HepG2 (cell line): ENCODE measurements around the gene POLQ. TPM values are rescaled to one million over a fixed set of nuclear protein-coding genes. Genes with fewer than 3 reads are reported as not detected.
A peak's percentile ranks its signal among the peaks of the same experiment; 100 is the strongest.

ENCODE experiments used
- ATAC-seq: fragments of 200-7000 bp; cut with Tn5 transposase; 3 replicates; pipeline ENCODE4 v1.9.1; 2020; ENCODE audit warnings: mild to moderate bottlenecking, moderate library complexity
- BruUV-seq: library from RNA; stranded (reverse); fragments of 400-500 nt; replicated peaks from 2 replicates; lab custom pipeline; 2021; lab: Mats Ljungman, UMichigan
- CTCF ChIA-PET: fragments of 300-600 bp; formaldehyde crosslinking; extraction: SDS; loops from one replicate; lab custom pipeline; 2021; ENCODE audit warnings: low total read pairs, inconsistent platforms, low intra/inter-chr PET ratio; lab: Yijun Ruan, JAX
- POLR2A ChIA-PET: fragments of 350-600 bp; sonication (Branson Sonifier 250); formaldehyde crosslinking; loops from one replicate; lab custom pipeline; 2020; ENCODE audit warnings: antibody characterized with exemption, inconsistent platforms; lab: Yijun Ruan, JAX
- DNase-seq: peaks from one replicate; pipeline ENCODE4 v3.0.0-alpha.2; 2015; ENCODE audit warnings: low spot score
- FAIRE-seq: peaks from 3 replicates; lab custom pipeline; 2011; peaks lifted over from hg19 to GRCh38; lab: Jason Lieb, UNC
- H2AFZ ChIP-seq: one replicate; pipeline ENCODE4 v1.6.1; 2011; ENCODE audit warnings: low read length, inconsistent platforms
- H3K27ac ChIP-seq: fragments of 300-600 bp; 3 replicates; pipeline ENCODE4 v1.8.0; 2011; ENCODE audit warnings: mixed run types, mild to moderate bottlenecking, mixed read lengths, low read length, inconsistent platforms; ENCODE audit not compliant: insufficient read depth; ENCODE audit errors: extremely low read length
- H3K27me3 ChIP-seq, 2 experiments: fragments of 200-600 bp in 1 of 2; 2 replicates in 1 of 2; 3 replicates in 1 of 2; pipeline versions ENCODE4 v1.6.0 to v1.8.0; 2011; ENCODE audit warnings: low read length in 2 of 2, mild to moderate bottlenecking in 2 of 2, moderate library complexity in 2 of 2, inconsistent platforms in 1 of 2; ENCODE audit not compliant: insufficient read depth in 2 of 2, control insufficient read depth in 1 of 2
- H3K36me3 ChIP-seq, 2 experiments: fragments of 200-600 bp in 1 of 2; replicated peaks in 1 of 2; 2 replicates in 1 of 2; 3 replicates in 1 of 2; pipeline versions ENCODE4 v1.5.1 to v1.8.0; 2011; ENCODE audit warnings: low read length in 2 of 2, inconsistent platforms in 1 of 2; ENCODE audit not compliant: insufficient read depth in 2 of 2, control insufficient read depth in 1 of 2
- H3K4me1 ChIP-seq: 2 replicates; pipeline ENCODE4 v1.5.1; 2012; ENCODE audit warnings: low read length, inconsistent platforms; ENCODE audit not compliant: insufficient read depth
- H3K4me2 ChIP-seq: 2 replicates; pipeline ENCODE4 v1.6.0; 2011; ENCODE audit warnings: low read depth, low read length, inconsistent platforms
- H3K4me3 ChIP-seq, 3 experiments: fragments of 200-600 bp in 1 of 3; sonication (generic), shearing (Covaris generic) in 1 of 3; replicated peaks in 1 of 3; 2 replicates each; pipeline ENCODE4 v1.5.1; 2011 to 2016; ENCODE audit warnings: low read length in 3 of 3, inconsistent platforms in 2 of 3, low read depth in 2 of 3, mild to moderate bottlenecking in 2 of 3, control low read depth in 1 of 3, mixed read lengths in 1 of 3; ENCODE audit not compliant: insufficient read depth in 1 of 3
- H3K79me2 ChIP-seq: one replicate; pipeline ENCODE4 v1.6.1; 2011; ENCODE audit warnings: low read length, inconsistent platforms; ENCODE audit not compliant: insufficient read depth
- H3K9ac ChIP-seq: 2 replicates; pipeline ENCODE4 v1.6.0; 2011; ENCODE audit warnings: mild to moderate bottlenecking, low read depth, low read length, inconsistent platforms; ENCODE audit not compliant: insufficient read depth
- H3K9me3 ChIP-seq: 2 replicates; pipeline ENCODE4 v1.5.1; 2012; ENCODE audit warnings: mild to moderate bottlenecking, low read length
- H4K20me1 ChIP-seq: 2 replicates; pipeline ENCODE4 v1.6.0; 2011; ENCODE audit warnings: inconsistent platforms, mild to moderate bottlenecking, low read length, moderate library complexity; ENCODE audit not compliant: insufficient read depth
- CTCF ChIP-seq: sonication (generic); formaldehyde crosslinking; IDR thresholded peaks from 2 replicates; pipeline ENCODE4 v1.5.0; 2020; ENCODE audit warnings: mild to moderate bottlenecking, missing genetic modification reagents, moderate library complexity
- DNMT1 ChIP-seq: sonication (generic); formaldehyde crosslinking; IDR thresholded peaks from 2 replicates; pipeline ENCODE4 v1.5.1; 2020; ENCODE audit warnings: mild to moderate bottlenecking, missing genetic modification reagents
- FOSL2 ChIP-seq: sonication (generic); formaldehyde crosslinking; IDR thresholded peaks from 2 replicates; pipeline ENCODE4 v1.4.0; 2020; ENCODE audit warnings: missing genetic modification reagents
- MIXL1 ChIP-seq: IDR thresholded peaks from 2 replicates; pipeline ENCODE4 v1.6.1; 2016
- NFE2 ChIP-seq: sonication (generic); formaldehyde crosslinking; IDR thresholded peaks from 2 replicates; pipeline ENCODE4 v1.4.0; 2020; ENCODE audit warnings: missing genetic modification reagents
- SP5 ChIP-seq: IDR thresholded peaks from 2 replicates; pipeline ENCODE4 v1.6.1; 2016; ENCODE audit warnings: low read depth, borderline replicate concordance
- TEAD3 ChIP-seq: optimal IDR thresholded peaks from 2 replicates; pipeline ENCODE3; 2016; ENCODE audit warnings: borderline replicate concordance
- TFAP4 ChIP-seq: sonication (generic); IDR thresholded peaks from 2 replicates; pipeline ENCODE4 v1.6.1; 2016; ENCODE audit warnings: low read depth, borderline replicate concordance
- ZBTB38 ChIP-seq: sonication (generic); formaldehyde crosslinking; IDR thresholded peaks from 2 replicates; pipeline ENCODE4 v1.5.1; 2020; ENCODE audit warnings: mild to moderate bottlenecking, missing genetic modification reagents
- ZGPAT ChIP-seq: IDR thresholded peaks from 2 replicates; pipeline ENCODE4 v1.6.1; 2016; ENCODE audit warnings: mild to moderate bottlenecking
- ZNF547 ChIP-seq: sonication (generic); formaldehyde crosslinking; IDR thresholded peaks from 2 replicates; pipeline ENCODE4 v1.5.1; 2020; ENCODE audit warnings: mild to moderate bottlenecking, missing genetic modification reagents
- WGBS: methylation state at CpG from one replicate; pipeline ENCODE4 v1.1.6; 2017; ENCODE audit warnings: low lambda C conversion rate; 5-methylcytosine and 5-hydroxymethylcytosine counted together
- in situ Hi-C: cut with HindIII; loops from 2 replicates; pipeline ENCODE4 v1.10.0; 2017; ENCODE audit warnings: low pct_unique_long_range_greater_than_20kb; ENCODE audit not compliant: extremely low pct_ligation_motif_present
- intact Hi-C: fragments of 100-400 bp; cut with micrococcal nuclease; formaldehyde crosslinking; loops from one replicate; pipeline ENCODE4 v1.10.0; 2022; ENCODE audit not compliant: unreplicated experiment
- polyA plus RNA-seq, 8 experiments: library from polyadenylated mRNA; depleted of rRNA in 3 of 8; stranded (reverse) in 7 of 8; unstranded in 1 of 8; fragments of >200 nt; fragmentation: Illumina TruSeq in 4 of 8; extraction: Trizol in 4 of 8; gene quantifications; 2 replicates each; pipeline versions ENCODE4 v1.2.1 to v1.2.3, GENCODE V29; 2011 to 2016; ENCODE audit warnings: low read depth in 4 of 8, missing spikeins in 1 of 8, mixed read lengths in 1 of 8; ENCODE audit not compliant: insufficient read depth in 1 of 8
- total RNA-seq, 5 experiments: library from RNA; depleted of rRNA; stranded (reverse); fragments of >200 nt; fragmentation: Illumina TruSeq; extraction: Trizol; gene quantifications; 2 replicates each; pipeline ENCODE4 v1.2.3, GENCODE V29; 2016; ENCODE audit warnings: low read depth in 1 of 5

POLQ gene
- total and polyA plus RNA-seq, 2 of the 13 experiments (the other 11 are each of a cell fraction or from before 2014, with no cell fraction given) = 2.5 to 18.6 TPM

- TF ChIP-seq ZGPAT (no peak), ZNF547 (CRISPR knock-in tag) (no peak)
Observed at GRCh38 chr3:121581691-121582090, 35.9 kb upstream of the POLQ start (continued).

GRCh38 chr3:121574449-121574848 lies 28.7 kb upstream of the POLQ start:
- FAIRE-seq = no peak
- H3K4me1 ChIP-seq = no peaks in the 10 kb centered on the region
- H3K36me3 ChIP-seq = no peaks in the 10 kb centered on the region
- peak; percentile 77 for ATAC-seq
- H3K9me3 ChIP-seq = no peaks in the 10 kb centered on the region
- no peak overlapping the region for H3K27ac ChIP-seq
- ChIA-PET CTCF (no interaction called here), POLR2A (no interaction called here)
- no peaks in the 10 kb centered on the region for H3K79me2 ChIP-seq
- no peaks in the 10 kb centered on the region for H3K27me3 ChIP-seq
- TF ChIP-seq SP5 (peak; percentile 60; the same call in 1 of the 2 replicates), TEAD3 (no peak), CTCF (CRISPR knock-in tag) (no peak), NFE2 (peak; percentile 57; the same call in 1 of the 2 replicates), ZBTB38 (CRISPR knock-in tag) (no peak), MIXL1 (no peak), DNMT1 (CRISPR knock-in tag) (no peak), FOSL2 (CRISPR knock-in tag) (peak; percentile 90), TFAP4 (peak; percentile 79; the same call in 1 of the 2 replicates)
- TF ChIP-seq, all 625 proteins: peak for 4
- no peaks in the 10 kb centered on the region for H4K20me1 ChIP-seq
- BruUV-seq = no TSS peak
- in situ Hi-C loops (loop anchor here (25.0 kb wide), 1 partner anchor 1113 kb away; the partner anchor contains the start of gene PARP14), intact Hi-C loops (no loop called here)
- H2AFZ ChIP-seq = no peak overlapping the region
- WGBS = 6% methylated on average over 6 of the region's 6 CpGs
- H3K9ac ChIP-seq = no peak overlapping the region
- H3K4me3 ChIP-seq = no peak overlapping the region
- no peak overlapping the region for H3K4me2 ChIP-seq
- DNase-seq = peak; percentile 58
